ENCODE results near the gene TBRG4.

The TBRG4 gene

DNA sequence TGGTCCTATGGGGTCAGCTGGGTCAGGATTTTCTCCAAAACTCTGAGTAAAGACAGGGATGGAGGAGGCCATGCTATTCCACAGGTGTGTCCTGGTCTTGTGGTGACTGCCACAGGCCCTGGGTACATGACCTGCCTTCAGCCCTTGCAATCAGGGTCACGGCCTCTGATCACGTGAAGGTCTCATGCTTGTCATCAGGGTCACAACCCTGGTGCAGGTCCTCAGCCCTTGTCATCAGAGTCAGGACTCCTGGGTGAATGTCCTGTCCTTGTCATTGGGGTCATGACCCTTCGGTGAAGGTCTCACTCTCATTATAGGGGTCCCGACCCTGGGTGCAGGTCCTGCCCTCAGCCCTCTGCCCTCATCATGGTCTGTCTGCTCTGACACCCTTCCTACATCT lies 21.9 kb upstream of the TBRG4 start:
- no peak for DNase-seq (ENCODE audit: low spot score)
- Histone ChIP-seq H3K4me3 (no peak overlapping the region), H3K27ac (no peak overlapping the region)
- TF ChIP-seq, protein P1, sequence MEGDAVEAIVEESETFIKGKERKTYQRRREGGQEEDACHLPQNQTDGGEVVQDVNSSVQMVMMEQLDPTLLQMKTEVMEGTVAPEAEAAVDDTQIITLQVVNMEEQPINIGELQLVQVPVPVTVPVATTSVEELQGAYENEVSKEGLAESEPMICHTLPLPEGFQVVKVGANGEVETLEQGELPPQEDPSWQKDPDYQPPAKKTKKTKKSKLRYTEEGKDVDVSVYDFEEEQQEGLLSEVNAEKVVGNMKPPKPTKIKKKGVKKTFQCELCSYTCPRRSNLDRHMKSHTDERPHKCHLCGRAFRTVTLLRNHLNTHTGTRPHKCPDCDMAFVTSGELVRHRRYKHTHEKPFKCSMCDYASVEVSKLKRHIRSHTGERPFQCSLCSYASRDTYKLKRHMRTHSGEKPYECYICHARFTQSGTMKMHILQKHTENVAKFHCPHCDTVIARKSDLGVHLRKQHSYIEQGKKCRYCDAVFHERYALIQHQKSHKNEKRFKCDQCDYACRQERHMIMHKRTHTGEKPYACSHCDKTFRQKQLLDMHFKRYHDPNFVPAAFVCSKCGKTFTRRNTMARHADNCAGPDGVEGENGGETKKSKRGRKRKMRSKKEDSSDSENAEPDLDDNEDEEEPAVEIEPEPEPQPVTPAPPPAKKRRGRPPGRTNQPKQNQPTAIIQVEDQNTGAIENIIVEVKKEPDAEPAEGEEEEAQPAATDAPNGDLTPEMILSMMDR (IDR thresholded peaks at IDR 0.05), result no peak

GRCh38 chr7:45132708-45133320 lies 21.3 kb upstream of the TBRG4 start:
- Histone ChIP-seq H3K27ac (no peak overlapping the region), H3K4me3 (no peak overlapping the region)
- DNase-seq (ENCODE audit: low spot score), result no peak
- TF ChIP-seq, protein P1 (IDR thresholded peaks at IDR 0.05), result no peak

- DNase-seq (ENCODE audit: low spot score), result no peak
- no peak overlapping the region for H3K4me3 ChIP-seq
- no peak overlapping the region for H3K27ac ChIP-seq
- TF ChIP-seq, protein P1 (IDR thresholded peaks at IDR 0.05), result no peak
Measured at GRCh38 chr7:45131891-45132290, 20.4 kb upstream of the TBRG4 start.

- TF ChIP-seq, protein P1 (IDR thresholded peaks at IDR 0.05), result no peak
- Histone ChIP-seq H3K27ac (no peak overlapping the region), H3K4me3 (no peak overlapping the region)
- DNase-seq (ENCODE audit: low spot score), result no peak
Measured at GRCh38 chr7:45130910-45131309, 19.4 kb upstream of the TBRG4 start.

GRCh38 chr7:45129906-45130305 lies 18.4 kb upstream of the TBRG4 start:
- no peak overlapping the region for H3K27ac ChIP-seq
- H3K4me3 ChIP-seq, result no peak overlapping the region
- TF ChIP-seq, protein P1 (IDR thresholded peaks at IDR 0.05), result no peak
- DNase-seq (ENCODE audit: low spot score), result no peak

DNA sequence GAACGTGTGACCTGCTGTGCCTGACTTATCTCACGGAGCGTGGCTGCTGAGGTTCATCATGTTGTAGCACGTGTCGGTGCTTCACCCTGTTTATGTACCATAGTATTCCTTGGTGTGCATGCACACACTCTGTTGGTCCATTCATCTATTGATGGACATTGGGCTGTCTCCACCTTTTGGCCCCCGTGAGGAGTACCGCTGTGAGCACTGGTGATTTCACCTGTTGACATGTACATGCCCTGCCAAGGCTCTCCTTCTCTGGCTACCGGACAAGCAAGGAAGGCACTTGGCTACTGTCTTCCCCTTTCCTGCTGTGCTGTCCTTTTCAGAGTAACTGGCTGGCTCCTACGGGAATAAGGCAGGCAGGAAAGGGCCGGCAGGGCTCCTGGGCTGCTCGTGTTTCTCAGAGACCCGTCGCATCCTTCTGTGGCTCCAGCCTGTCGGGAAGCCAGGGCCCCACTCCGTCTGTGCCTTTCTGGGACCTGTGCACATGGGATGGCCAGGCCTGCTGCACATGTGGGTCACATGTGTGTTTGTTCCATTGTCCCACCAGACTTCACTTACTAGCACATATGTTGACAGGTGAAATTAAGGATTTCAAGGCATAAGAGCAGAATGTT lies 17.8 kb upstream of the TBRG4 start:
- TF ChIP-seq, protein P1 (IDR thresholded peaks at IDR 0.05), result no peak
- no peak for DNase-seq (ENCODE audit: low spot score)
- H3K4me3 ChIP-seq, result no peak overlapping the region

GRCh38 chr7:45126920-45127319 lies 15.4 kb upstream of the TBRG4 start:
- DNase-seq (ENCODE audit: low spot score), result no peak
- Histone ChIP-seq H3K27ac (no peak overlapping the region), H3K4me3 (no peak overlapping the region)
- TF ChIP-seq, protein P1 (IDR thresholded peaks at IDR 0.05), result no peak

More for the DNA sequence above, 17.8 kb upstream of the TBRG4 start:
- H3K27ac ChIP-seq, result no peak overlapping the region

Measured in coronary artery (tissue), 2 donors.